ENCODE measurements around the gene NT5DC1. TPM values are rescaled to one million over a fixed set of nuclear protein-coding genes. Genes with fewer than 3 reads are reported as not detected.
A peak's percentile ranks its signal among the peaks of the same experiment; 100 is the strongest.

NT5DC1 gene
- polyA plus RNA-seq, 1 of the 3 experiments (the other 2 are of a cell fraction), result 20.3 TPM

DNA sequence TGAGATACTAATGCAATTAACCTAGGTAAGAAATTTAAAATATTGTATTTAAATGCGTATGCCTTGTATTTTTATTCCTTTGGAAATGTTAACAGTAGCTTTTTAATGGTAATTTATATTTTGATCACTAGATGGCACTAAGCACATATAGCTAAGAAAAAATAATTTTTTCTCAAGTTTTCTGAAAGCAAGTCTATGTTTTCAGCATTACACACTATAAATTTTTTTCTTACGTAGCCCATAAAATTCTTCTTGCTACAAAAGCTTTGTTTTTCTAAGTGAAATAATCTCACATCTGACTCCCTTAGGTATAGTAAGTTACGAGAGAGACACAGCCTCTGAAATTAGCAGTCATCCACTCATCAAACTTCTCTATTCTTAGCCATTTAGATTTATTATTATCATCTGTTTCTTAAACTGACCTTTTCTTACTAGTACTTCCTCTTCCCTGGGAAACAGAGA lies 117.5 kb downstream of the NT5DC1 start:
- POLR2A ChIA-PET, result interaction anchor here (0.9 to 1.0 kb wide), 2 partner anchors 11 to 36 kb away, joined by 5 read pairs; partner anchors contain the start of gene TSPYL4
- Histone ChIP-seq H2AFZ (ENCODE audit: low read depth) (no peak overlapping the region), H3K9me2 (no peaks in the 10 kb centered on the region), H3K4me1 (ENCODE audit: control insufficient read depth in 1 of 2, insufficient read depth in 2 of 2, low read depth in 1 of 2, low read length in 1 of 2) (peaks cover 3 to 9% of the 10 kb centered on the region in 2 experiments; a peak in 2 of 4 replicates), H3K27ac (ENCODE audit: low read depth in 2 of 2, low read length in 1 of 2) (no peak overlapping the region), H3K9me3 (no peaks in the 10 kb centered on the region), H3K9ac (no peak overlapping the region), H3K27me3 (ENCODE audit: insufficient read depth) (no peaks in the 10 kb centered on the region), H3K79me2 (ENCODE audit: insufficient read depth) (no peaks in the 10 kb centered on the region), H3K36me3 (replicated peaks in 1 of 2; ENCODE audit: control insufficient read depth in 1 of 2, insufficient read depth in 2 of 2, low read length in 1 of 2) (peaks cover 0 to 3% of the 10 kb centered on the region in 2 experiments), H3K4me2 (no peak overlapping the region), H3F3A (replicated peaks; ENCODE audit: insufficient read depth) (peaks cover 11% of the 10 kb centered on the region), H4K20me1 (ENCODE audit: insufficient read depth) (no peaks in the 10 kb centered on the region), H3K4me3 (ENCODE audit: low read depth in 2 of 2, low read length in 1 of 2) (no peak overlapping the region; a peak in 1 of 4 replicates)
- CTCF ChIA-PET, result interaction anchor here (0.6 to 3.3 kb wide), 39 partner anchors 11 to 454 kb away, joined by 3 to 52 read pairs (median 4); partner anchors contain the start of genes TRAPPC3L, TSPYL1 and TSPYL4
- TF ChIP-seq, protein P1, sequence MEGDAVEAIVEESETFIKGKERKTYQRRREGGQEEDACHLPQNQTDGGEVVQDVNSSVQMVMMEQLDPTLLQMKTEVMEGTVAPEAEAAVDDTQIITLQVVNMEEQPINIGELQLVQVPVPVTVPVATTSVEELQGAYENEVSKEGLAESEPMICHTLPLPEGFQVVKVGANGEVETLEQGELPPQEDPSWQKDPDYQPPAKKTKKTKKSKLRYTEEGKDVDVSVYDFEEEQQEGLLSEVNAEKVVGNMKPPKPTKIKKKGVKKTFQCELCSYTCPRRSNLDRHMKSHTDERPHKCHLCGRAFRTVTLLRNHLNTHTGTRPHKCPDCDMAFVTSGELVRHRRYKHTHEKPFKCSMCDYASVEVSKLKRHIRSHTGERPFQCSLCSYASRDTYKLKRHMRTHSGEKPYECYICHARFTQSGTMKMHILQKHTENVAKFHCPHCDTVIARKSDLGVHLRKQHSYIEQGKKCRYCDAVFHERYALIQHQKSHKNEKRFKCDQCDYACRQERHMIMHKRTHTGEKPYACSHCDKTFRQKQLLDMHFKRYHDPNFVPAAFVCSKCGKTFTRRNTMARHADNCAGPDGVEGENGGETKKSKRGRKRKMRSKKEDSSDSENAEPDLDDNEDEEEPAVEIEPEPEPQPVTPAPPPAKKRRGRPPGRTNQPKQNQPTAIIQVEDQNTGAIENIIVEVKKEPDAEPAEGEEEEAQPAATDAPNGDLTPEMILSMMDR (IDR thresholded peaks at IDR 0.05), result peak; percentile 71
- no peak for TF ChIP-seq RXRA (IDR thresholded peaks at IDR 0.05; ENCODE audit: borderline replicate concordance, low read depth)
- peak; percentile 49 for TF ChIP-seq RAD21 (IDR thresholded peaks at IDR 0.05; ENCODE audit: low read length)
- no peak for DNase-seq
- 35% methylated on average over 3 of the region's 3 CpGs for WGBS (ENCODE audit: low lambda C conversion rate)

DNA sequence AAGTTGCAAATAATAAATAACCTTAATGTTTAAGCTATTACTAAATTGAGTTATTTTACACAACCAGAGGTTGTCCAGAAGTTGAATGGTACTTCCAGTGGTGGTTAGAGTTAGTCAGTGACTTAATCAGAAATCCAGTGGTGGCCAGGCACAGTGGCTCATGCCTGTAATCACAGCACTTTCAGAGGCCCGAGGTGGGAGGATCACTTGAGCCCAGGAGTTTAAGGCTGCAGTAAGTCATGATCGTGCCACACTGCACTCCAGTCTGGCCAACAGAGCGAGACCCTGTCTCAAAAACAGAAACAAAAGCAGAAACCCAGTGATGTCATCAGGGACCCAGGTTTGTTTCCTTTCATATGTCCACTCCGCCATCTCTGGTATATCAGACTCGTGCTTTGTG lies 118.2 kb downstream of the NT5DC1 start:
- Histone ChIP-seq H3K4me3 (ENCODE audit: low read depth in 2 of 2, low read length in 1 of 2) (no peak overlapping the region), H3K9me2 (no peaks in the 10 kb centered on the region), H3K9ac (no peak overlapping the region), H3K79me2 (ENCODE audit: insufficient read depth) (no peaks in the 10 kb centered on the region), H3K27me3 (ENCODE audit: insufficient read depth) (no peaks in the 10 kb centered on the region), H3K27ac (ENCODE audit: low read depth in 2 of 2, low read length in 1 of 2) (no peak overlapping the region), H3K36me3 (replicated peaks in 1 of 2; ENCODE audit: control insufficient read depth in 1 of 2, insufficient read depth in 2 of 2, low read length in 1 of 2) (peaks cover 0 to 6% of the 10 kb centered on the region in 2 experiments), H4K20me1 (ENCODE audit: insufficient read depth) (no peaks in the 10 kb centered on the region), H3K4me1 (ENCODE audit: control insufficient read depth in 1 of 2, insufficient read depth in 2 of 2, low read depth in 1 of 2, low read length in 1 of 2) (peaks cover 3 to 9% of the 10 kb centered on the region in 2 experiments; a peak in 2 of 4 replicates), H3K9me3 (no peaks in the 10 kb centered on the region), H3F3A (replicated peaks; ENCODE audit: insufficient read depth) (peaks cover 11% of the 10 kb centered on the region), H3K4me2 (no peak overlapping the region), H2AFZ (ENCODE audit: low read depth) (no peak overlapping the region)
- no peak for DNase-seq
- ChIA-PET CTCF (interaction anchor here (1.1 to 3.3 kb wide), 18 partner anchors 10 to 354 kb away, joined by 3 to 52 read pairs (median 8); partner anchors contain the start of genes TRAPPC3L, TSPYL1 and TSPYL4), POLR2A (no interaction called here)
- WGBS (ENCODE audit: low lambda C conversion rate), result 79% methylated on average over 5 of the region's 5 CpGs
- TF ChIP-seq RFX5 (IDR thresholded peaks at IDR 0.05; ENCODE audit: low read length) (no peak), JUND (IDR thresholded peaks at IDR 0.05) (no peak), EP300 (IDR thresholded peaks at IDR 0.05; ENCODE audit: borderline replicate concordance in 1 of 2, low read depth in 1 of 2, low read length in 1 of 2) (no peak), GABPA (IDR thresholded peaks at IDR 0.05; ENCODE audit: low read depth) (no peak), TCF12 (IDR thresholded peaks at IDR 0.05) (no peak), MXI1 (IDR thresholded peaks at IDR 0.05; ENCODE audit: low read depth, low read length) (no peak), YY1 (IDR thresholded peaks at IDR 0.05; ENCODE audit: low read depth) (no peak), NFIC (IDR thresholded peaks at IDR 0.05; ENCODE audit: borderline replicate concordance) (no peak), POLR2AphosphoS5 (IDR thresholded peaks at IDR 0.05; ENCODE audit: low read depth, low read length) (no peak), FOSL2 (IDR thresholded peaks at IDR 0.05; ENCODE audit: borderline replicate concordance, low read depth) (no peak), ELF1 (IDR thresholded peaks at IDR 0.05) (no peak), RAD21 (IDR thresholded peaks at IDR 0.05; ENCODE audit: low read length) (no peak)
- TF ChIP-seq, protein P2, sequence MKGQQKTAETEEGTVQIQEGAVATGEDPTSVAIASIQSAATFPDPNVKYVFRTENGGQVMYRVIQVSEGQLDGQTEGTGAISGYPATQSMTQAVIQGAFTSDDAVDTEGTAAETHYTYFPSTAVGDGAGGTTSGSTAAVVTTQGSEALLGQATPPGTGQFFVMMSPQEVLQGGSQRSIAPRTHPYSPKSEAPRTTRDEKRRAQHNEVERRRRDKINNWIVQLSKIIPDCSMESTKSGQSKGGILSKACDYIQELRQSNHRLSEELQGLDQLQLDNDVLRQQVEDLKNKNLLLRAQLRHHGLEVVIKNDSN (IDR thresholded peaks at IDR 0.05; ENCODE audit: borderline replicate concordance, low read depth), result no peak
- TF ChIP-seq, protein P3, sequence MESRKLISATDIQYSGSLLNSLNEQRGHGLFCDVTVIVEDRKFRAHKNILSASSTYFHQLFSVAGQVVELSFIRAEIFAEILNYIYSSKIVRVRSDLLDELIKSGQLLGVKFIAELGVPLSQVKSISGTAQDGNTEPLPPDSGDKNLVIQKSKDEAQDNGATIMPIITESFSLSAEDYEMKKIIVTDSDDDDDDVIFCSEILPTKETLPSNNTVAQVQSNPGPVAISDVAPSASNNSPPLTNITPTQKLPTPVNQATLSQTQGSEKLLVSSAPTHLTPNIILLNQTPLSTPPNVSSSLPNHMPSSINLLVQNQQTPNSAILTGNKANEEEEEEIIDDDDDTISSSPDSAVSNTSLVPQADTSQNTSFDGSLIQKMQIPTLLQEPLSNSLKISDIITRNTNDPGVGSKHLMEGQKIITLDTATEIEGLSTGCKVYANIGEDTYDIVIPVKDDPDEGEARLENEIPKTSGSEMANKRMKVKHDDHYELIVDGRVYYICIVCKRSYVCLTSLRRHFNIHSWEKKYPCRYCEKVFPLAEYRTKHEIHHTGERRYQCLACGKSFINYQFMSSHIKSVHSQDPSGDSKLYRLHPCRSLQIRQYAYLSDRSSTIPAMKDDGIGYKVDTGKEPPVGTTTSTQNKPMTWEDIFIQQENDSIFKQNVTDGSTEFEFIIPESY (IDR thresholded peaks at IDR 0.05; ENCODE audit: borderline replicate concordance, low read depth), result no peak
- TF ChIP-seq, protein P4, sequence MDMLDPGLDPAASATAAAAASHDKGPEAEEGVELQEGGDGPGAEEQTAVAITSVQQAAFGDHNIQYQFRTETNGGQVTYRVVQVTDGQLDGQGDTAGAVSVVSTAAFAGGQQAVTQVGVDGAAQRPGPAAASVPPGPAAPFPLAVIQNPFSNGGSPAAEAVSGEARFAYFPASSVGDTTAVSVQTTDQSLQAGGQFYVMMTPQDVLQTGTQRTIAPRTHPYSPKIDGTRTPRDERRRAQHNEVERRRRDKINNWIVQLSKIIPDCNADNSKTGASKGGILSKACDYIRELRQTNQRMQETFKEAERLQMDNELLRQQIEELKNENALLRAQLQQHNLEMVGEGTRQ (IDR thresholded peaks at IDR 0.05; ENCODE audit: borderline replicate concordance, low read depth, low read length), result no peak
- TF ChIP-seq, protein P5, sequence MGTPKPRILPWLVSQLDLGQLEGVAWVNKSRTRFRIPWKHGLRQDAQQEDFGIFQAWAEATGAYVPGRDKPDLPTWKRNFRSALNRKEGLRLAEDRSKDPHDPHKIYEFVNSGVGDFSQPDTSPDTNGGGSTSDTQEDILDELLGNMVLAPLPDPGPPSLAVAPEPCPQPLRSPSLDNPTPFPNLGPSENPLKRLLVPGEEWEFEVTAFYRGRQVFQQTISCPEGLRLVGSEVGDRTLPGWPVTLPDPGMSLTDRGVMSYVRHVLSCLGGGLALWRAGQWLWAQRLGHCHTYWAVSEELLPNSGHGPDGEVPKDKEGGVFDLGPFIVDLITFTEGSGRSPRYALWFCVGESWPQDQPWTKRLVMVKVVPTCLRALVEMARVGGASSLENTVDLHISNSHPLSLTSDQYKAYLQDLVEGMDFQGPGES (IDR thresholded peaks at IDR 0.05; ENCODE audit: low read depth, low read length), result no peak
- TF ChIP-seq, protein P1 (IDR thresholded peaks at IDR 0.05), result no peak
